Measurements from ENCODE around the gene GRID1.
"Not testable (repeated sequence)": the region's sequence is repeated elsewhere in the genome, so short reads cannot be mapped to it uniquely, and the experiment has no call there.

GRID1 gene

DNA sequence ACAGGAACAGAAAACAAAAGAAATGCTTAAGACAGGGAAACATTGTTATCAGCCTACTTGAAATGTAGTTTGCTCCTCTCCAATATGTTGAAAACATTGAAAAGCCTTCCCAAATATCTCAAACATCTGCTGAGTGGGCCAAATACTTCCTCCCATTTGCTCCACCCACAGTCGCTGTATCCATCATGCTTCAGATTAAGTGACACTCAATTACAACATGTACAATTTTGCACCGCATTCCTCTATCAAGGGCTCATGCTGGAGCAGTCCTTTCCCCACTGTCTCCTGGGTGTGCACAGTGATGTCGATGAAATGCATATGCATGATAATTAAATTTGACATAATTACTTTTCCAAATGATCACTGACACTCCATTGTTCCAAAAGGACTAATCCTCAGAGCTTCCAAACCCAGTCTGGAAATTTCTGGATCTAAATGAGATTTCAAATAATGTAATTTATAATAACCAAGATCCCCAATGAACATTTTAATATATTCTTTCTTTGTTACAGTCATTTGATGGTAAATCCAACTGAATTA, 604.6 kb downstream of the GRID1 start:
- DNase-seq, result no peak

DNA sequence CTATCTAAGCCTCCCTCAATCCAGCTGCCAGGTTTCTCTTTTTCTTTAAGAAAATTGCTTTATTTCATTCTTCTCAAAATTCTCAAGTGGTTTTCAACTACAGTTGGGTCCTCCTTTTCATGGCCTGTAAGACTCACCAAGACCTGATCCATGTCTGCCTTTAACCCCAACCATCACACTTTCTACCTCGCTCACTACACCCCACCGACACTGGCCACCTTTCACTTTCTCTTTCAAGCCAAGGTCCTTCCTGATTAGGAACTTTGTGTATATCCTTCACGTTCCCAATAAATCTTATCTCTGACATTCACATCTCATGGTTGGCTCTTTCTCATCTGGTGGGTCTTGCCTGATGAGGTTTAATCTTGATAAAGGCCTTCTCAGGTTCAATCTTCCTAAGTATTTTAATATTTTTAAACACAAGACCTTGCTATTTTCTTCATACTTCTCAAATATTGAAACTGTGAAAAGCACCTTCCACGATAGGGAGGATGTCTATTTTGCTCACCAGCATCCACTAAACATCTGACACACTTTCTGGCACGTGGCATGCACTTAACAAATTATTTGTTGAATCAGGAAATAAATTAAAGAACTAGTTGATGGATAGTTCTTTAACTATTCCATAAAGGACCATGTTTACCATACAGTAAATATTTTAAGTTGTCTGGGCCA, 624.8 kb downstream of the GRID1 start:
- DNase-seq, result no peak

GRCh38 chr10:85735997-85736396, 630.6 kb downstream of the GRID1 start:
- DNase-seq, result no peak

- no peak for DNase-seq
Observed at GRCh38 chr10:85734791-85735190, 631.8 kb downstream of the GRID1 start.

DNA sequence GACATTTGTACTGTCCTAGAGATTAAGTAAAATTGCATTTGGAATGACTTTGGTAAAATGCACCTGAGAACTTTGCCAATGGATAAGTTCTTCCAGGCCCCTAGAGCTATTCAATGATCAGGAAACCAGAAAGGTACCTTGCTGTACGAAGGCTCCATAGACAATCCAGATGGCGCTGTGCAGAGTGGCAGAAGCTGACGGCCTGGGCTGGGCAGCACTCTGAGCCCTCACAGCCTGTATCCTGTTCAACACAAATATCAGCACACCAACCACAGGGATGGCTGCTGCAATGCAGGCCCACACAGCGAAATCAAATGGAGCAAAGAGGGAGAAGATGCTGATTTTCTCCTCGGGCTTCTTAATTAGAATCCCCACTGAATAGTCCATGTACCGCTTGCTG, 642.4 kb downstream of the GRID1 start:
- DNase-seq, result no peak

DNA sequence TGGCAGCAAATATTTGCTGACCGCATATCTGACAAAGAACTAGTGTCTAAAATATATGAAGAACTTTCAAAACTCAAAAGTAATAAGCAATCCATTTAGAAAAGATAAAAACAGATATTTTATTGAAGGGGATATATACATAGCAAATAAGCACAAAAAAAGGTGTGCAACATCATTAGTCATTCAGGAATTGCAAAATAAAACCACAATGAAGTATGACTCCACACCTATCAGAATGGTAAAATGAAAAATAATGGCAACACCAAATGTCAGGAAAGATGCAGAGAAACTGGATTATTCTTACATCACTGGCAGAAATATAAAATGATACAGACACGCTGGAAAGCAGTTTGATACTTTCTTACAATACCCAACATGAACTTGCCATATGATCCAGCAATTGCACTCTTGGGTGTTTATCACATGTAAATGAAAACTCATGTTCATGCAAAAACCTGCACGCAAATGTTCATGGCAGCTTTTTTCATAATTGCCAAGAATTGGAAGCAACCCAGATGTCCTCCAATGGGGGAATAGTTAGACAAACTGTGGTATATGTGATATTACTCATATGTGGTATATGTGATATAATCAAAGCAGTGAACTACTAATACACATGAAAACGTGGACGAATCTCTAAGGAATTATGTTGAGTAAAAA, 645.5 kb downstream of the GRID1 start:
- DNase-seq, result no peak

DNA sequence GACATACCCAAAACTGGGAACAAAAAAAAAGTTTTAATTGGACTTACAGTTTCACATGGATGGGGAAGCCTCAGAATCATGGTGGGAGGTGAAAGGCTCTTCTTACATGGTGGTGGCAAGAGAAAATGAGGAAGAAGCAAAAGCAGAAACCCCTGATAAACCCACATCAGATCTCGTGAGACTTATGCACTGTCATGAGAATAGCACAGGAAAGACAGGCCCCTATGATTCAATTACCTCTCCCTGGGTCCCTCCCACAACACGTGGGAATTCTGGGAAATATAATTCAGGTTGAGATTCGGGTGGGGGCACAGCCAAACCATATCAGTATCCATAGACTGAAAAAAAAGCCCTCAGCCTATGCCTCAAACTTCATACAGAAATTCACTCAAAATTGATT, 647.2 kb downstream of the GRID1 start:
- DNase-seq, result no peak

- no peak for DNase-seq
Observed at GRCh38 chr10:85713885-85714284, 652.7 kb downstream of the GRID1 start.

- no peak for DNase-seq
Observed at GRCh38 chr10:85702768-85703167, 663.8 kb downstream of the GRID1 start.

DNA sequence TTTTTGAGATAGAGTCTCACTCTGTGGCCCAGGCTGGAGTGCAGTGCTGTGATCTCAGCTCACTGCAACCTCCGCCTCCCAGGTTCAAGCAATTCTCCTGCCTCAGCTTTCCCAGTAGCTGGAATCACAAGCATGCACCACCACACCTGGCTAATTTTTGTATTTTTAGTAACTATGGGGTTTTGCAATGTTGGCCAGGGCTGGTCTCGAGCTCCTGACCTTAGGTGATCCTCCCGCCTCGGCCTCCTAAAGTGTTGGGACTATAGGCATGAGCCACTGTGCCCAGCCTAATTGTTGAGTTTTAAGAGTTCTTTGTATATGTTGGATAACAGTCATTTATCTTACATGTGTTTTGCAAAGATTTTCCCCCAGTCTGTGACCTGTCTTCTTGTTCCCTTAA, 667.5 kb downstream of the GRID1 start:
- not testable (repeated sequence) for DNase-seq

DNA sequence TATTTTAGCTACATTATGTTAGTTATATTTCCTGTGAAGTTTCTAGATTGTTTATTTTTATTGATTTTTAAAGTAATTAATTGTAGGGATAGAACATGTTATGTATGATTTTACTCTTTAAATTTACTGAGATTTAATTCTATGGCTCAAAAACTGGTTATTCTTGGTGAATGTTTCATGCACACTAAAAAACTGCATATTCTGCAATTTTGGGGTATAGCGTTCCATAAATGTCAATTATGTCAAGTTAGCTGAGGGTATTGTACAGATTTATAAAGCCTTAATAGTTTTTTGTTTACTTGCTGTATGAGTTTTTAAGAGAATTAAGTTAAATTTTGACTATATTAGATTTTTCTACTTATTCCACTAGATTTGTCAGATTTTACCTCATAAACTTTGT, 669.7 kb downstream of the GRID1 start:
- no peak for DNase-seq

DNA sequence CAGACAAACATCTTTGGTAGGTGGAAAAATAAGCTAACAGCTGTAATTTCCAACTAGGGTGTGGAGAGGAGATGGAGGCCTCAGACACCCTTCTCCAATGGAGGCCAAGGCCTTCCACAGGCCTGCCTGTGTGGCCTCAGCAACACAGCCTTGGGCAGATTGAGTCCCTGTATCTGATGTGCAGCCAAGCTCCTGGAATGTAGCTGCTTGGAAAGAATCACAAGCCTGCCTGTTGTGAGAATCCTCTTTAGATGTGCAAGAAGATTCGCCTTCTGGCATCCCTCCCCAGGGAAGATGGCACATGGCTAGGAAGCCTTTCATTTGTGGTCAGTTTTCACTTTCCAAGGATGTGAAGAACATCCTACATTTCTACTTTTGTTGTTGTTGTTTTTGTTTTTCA, 684.0 kb downstream of the GRID1 start:
- DNase-seq, result no peak

GRCh38 chr10:85679710-85680109, 686.9 kb downstream of the GRID1 start:
- DNase-seq, result no peak

GRCh38 chr10:85679061-85679460, 687.5 kb downstream of the GRID1 start:
- no peak for DNase-seq

GRCh38 chr10:85674851-85675250, 691.7 kb downstream of the GRID1 start:
- DNase-seq, result no peak

DNA sequence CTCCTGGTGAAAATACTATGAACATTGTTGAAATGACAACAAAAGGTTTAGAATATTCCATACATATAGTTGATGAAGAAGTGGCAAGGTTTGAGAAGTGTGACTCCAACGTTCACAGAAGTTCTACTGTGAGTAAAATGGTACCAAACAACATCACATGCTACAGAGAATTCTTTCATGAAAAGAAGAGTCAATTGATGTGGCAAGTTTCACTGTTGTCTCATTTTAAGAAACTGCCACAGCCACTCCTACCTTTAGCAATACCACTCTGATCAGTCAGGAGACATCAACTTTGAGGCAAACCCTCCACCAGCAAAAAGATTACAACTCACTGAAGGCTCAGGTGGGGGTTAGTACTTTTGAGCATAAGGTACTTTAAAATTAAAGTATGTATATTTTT, 693.3 kb downstream of the GRID1 start:
- no peak for DNase-seq

DNA sequence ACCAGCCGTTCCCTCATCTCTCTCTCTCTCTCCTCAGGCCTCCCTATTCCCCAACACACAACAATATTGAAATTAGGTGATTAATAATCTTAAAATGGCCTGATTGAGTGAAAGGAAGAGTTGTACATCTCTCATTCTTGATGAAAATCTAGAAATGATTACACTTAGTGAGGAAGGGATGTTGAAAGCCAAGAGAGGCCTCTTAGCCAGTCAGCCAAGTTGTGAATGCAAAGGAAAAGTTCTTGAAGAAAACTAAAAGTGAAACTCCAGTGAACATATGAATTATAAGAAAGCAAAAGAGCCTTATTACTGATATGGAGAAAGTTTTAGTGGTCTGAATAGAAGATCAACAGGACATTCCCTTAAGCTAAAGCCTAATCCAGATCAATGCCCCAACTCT, 695.1 kb downstream of the GRID1 start:
- DNase-seq, result no peak

GRCh38 chr10:85668522-85668921, 698.1 kb downstream of the GRID1 start:
- DNase-seq, result no peak

DNA sequence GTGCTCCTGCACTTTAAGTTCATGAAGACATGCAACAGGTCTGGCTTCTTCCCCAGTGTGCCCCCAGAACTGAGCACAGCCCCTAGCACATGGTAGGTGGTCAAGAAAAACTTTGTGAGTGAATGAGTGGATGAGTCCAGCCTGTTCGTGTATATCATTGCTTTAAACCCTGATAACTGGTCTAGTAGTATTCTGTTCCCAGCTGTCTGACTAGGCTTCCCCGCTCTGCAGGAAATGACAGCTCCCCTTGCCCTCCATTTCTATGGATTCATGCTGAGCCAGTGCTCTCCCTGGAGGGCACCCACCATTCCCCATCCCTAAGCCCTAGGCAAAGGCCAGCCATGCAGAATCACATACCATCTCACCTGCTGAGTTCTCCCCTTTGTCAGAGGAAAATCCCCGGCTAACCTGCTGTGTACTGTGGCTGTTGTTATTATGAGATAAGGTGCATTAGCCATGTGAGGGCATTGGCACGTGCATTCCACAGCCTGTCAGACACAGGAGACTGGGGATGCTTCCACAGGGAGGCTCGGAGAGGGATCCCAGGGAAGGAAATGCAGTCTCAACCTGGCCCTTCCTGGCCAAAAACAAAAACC, 698.9 kb downstream of the GRID1 start:
- DNase-seq, result no peak

GRCh38 chr10:85666987-85667386, 699.6 kb downstream of the GRID1 start:
- no peak for DNase-seq

DNA sequence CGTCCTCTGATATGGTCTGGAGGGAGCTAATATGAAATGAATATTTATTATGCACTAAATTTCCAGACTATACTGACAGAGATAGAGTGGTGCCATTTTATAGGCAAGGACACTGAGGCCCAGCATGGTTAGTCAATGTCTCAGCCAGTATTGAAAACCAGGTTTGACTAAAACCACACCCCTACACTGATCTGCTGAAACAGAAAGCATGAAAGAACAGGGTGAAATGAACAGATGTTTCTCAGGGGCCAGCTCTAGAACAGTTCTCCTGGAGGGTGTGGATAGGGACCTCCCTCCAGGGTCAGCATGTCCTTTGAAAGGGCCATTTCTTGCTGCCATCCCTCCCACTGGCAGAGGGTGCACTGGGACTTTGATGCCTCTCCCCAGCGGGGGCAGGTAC, 700.5 kb downstream of the GRID1 start:
- DNase-seq, result no peak

DNA sequence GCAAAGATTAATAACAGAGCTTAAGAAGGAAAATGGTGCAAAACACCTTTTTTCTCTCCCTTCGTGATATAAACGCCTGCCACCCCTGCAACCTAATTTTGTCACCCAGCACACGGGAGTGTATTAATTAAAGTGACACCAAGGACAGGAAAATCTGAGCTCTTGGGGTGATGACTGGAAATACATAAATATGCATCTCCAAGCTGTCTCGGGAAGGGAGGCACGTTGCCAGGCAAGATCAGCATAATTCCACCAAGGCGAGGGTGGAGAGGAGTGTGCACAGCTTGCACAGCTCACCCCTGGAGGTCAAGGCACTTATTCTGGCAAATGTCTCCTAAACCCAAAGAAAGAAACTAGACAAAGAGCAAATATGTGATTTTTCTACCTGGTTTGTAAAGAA, 700.9 kb downstream of the GRID1 start:
- no peak for DNase-seq

DNA sequence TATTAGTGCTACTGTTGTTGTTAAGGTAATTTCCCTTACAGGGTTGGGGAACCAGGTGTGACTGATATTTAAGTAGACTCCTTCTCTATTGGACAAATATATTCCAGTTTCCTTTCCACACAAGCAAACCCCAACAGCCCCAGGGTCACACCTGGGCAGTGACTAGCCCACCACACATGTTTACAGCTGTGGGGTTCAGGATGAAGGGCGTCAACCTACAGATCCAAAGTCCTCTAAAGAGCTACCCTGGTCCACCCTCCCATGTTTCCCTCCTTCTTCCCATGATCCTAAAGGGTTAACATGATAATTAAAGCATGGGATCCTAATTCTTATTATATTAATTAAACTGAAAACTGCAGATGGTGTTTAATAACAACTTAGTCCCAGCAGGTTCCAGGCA, 701.5 kb downstream of the GRID1 start:
- no peak for DNase-seq

- DNase-seq, result no peak
Observed at GRCh38 chr10:85661123-85661522, 705.5 kb downstream of the GRID1 start.

Data from kidney glomerular epithelial cell (primary cell).